Pons (tissue), 1 donor: ENCODE measurements around the gene HOXD9.
A peak's percentile ranks its signal among the peaks of the same experiment; 100 is the strongest.

Experiments used
- DNase-seq: peaks from one replicate; pipeline ENCODE4 v3.0.0-alpha.2; 2016; ENCODE audit warnings: low spot score

Gene HOXD9

DNA sequence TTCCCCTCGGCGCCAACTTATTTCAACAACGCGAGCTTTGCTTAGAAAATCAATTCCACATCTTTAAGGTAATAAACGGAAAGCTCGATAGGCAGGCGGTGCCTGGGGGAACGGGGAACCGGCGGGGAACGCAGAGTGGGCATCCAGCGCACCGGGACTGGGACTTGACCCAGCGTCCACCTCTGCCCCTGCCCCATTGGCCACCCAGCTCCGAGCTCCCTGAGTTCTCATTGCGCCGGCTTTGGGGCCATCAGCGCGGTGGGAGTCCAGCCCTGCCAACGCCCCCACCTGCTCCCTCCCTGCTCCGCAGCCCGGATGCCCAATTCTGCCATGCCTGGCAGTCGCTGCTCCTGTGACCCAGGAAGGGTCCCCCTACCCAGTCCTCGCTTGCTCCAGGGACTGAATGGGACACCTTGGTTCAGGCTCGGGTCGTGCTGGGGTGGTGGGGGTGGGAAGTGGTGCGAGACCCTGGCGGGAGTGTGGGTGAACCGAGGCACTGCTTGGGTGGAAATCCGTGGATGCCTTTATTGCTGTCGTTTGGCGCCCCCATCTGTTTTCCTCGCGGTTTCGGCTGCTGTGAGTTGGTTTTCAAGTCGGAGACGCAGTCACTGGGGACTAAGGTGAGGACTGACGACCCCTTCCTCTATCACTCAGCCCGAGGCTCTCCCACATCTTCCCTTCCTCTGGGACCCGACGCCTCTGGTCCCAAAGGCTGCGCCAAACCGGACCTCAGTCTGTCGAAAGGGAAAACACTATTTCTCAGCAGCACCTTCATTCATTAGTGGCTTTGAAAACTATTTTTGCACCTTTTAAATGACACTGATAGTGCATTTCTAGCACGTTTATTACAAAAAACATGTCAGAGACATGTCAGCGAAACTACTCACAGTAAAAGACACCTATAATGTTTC is 36.4 kb upstream of the HOXD9 start:
- peak; percentile 44 for DNase-seq

DNA sequence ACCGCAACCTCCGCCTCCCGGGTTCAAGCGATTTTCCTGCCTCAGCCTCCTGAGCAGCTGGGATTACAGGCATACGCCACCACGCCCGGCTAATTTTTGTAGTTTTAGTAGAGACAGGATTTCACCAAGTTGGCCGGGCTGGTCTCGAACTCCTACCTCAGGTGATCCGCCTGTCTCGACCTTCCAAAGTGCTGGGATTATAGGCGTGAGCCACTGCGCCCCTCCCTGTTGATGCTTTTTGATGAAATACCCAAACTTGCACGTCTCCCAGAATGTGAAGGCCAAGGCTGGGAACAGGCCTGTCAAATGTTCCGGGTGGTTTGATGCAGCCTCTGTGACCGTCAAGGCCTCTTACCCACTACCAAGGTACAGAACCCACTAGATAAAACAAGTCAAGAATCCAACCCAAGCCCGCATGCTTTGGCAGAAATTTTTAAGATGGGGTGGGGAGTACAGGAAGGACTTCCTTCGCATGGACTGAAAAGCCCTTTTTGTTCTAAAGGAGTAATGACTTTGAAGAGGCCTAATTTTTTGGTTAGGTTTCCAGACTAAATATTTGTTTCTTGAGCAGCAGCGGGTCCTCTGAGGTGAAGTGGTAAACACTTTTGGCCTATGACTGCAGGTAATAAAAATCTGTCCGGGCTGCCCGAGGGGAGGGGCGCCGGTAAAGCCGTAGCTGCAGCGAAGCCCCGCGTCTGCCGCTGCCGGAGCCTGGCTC is 35.0 kb upstream of the HOXD9 start:
- no peak for DNase-seq

DNA sequence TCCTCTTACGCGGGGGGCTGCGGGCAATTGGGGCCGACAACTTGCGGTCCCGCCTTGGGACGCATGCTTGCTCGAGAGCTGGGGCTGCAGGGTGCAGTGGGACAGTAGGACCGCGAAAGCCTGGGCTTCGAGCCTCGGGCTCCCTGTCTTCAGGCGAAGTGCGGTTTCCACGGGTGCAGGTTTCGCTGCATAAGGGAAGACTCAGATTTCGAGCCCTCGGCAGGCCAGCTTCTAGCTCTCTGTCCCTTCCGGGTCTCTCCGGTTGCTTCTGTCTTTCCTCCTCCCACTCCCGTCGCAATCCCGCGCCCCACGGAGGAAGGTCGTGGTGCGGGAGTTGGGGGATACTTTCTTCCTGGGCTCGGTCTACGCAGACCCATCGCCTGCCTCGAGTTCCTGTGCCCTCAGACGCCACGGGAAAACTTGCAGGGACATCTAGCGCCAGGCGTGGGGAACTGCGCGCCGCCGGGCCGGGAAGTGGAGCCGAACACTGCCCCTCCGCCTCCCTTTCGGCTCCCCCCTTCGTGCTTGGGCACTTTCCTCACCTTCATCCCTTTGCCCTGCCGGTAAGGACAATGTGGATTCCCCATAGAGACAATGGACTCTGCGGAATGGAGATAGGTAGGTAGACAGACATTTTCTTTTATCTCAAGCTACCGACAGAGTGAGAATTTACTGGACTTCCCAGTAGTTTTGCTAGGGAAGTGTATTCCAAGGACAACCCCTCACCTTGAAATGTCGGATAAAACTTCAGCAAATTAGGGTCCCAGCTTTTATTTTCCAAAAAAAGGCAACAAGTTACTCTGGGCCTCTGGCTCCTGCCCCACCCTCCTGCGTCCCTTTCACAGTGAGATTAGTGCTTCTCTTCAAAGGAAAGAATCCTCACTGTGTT is 34.2 kb upstream of the HOXD9 start:
- DNase-seq, result peak; percentile 26

- DNase-seq, result no peak
These were observed 33.3 kb upstream of the HOXD9 start for GRCh38 chr2:176088937-176089842.

DNA sequence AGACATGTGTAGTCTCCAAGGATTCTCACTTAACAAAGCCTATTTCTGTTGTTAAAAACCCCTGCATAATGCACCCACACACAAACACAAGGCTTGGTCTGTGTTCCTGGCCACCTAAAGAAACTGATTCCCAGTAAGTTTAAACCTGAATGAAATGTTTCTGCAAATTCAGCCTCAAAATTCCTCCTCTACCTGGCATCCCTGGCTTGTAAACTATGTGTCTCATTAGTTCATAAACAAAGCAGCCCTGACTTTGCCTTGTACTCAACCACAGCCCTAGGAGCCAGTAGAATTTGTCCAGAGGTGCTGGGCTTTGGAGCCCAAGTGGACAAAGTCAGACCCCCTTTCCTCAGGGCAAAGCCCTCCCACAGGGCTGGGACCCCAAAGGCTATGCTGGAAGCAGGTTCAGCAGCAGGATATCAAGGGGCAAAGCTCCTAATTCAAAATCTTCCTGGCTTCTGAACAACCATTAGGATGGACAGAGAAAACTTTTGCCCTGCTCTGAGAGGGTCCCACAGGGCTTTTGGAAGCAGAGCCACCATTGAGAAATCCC is 32.6 kb upstream of the HOXD9 start:
- no peak for DNase-seq

DNA sequence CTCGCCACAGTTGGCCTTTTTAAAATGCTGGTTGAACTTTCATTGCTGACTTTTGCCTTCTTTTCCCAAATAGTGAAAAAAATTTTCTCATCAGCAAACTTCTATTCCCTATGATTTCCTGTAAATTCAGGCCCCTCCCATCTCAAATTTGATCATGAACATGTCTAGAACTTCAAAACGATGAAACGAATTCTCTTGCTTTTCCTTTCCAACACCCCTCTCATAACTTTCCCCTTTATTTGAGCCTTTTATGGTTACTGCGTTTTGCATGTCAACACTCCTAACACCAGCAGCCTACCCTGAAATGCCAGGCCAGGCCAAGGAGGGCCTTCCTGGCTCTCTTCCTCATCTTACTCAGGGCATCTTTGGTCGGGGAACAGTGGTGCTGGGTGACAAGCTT is 31.7 kb upstream of the HOXD9 start:
- DNase-seq, result no peak

GRCh38 chr2:176091329-176092258 is 30.9 kb upstream of the HOXD9 start:
- no peak for DNase-seq

GRCh38 chr2:176092270-176093144 is 30.0 kb upstream of the HOXD9 start, which contains the start of gene HOXD13:
Gene HOXD13 (plus strand): TSS chr2:176092721. CDS start chr2:176092891, 170 bp downstream.
- DNase-seq, result no peak

- DNase-seq, result no peak
These were observed 29.2 kb upstream of the HOXD9 start for GRCh38 chr2:176093145-176093897.

GRCh38 chr2:176093898-176094249 is 28.6 kb upstream of the HOXD9 start:
- no peak for DNase-seq

GRCh38 chr2:176094349-176094748 is 28.2 kb upstream of the HOXD9 start:
- DNase-seq, result no peak

DNA sequence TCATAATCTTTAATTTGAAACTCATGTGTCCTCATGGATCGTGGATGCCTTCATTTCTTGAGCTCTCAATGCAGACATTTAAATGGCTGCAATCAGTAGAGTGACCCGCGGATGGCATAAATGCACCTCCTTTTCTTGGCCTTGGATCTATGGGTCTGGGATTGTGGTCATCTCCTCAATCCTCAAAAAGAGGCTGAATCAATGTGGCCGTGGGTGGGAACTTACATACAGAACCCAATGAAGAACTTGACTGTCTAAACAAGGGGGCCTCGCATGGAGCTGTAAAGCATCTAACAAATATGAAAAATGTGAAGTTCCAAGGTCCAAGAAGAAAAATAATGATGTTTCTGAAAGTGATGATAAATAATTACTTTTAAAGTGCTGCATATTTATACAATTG is 27.1 kb upstream of the HOXD9 start:
- no peak for DNase-seq

DNA sequence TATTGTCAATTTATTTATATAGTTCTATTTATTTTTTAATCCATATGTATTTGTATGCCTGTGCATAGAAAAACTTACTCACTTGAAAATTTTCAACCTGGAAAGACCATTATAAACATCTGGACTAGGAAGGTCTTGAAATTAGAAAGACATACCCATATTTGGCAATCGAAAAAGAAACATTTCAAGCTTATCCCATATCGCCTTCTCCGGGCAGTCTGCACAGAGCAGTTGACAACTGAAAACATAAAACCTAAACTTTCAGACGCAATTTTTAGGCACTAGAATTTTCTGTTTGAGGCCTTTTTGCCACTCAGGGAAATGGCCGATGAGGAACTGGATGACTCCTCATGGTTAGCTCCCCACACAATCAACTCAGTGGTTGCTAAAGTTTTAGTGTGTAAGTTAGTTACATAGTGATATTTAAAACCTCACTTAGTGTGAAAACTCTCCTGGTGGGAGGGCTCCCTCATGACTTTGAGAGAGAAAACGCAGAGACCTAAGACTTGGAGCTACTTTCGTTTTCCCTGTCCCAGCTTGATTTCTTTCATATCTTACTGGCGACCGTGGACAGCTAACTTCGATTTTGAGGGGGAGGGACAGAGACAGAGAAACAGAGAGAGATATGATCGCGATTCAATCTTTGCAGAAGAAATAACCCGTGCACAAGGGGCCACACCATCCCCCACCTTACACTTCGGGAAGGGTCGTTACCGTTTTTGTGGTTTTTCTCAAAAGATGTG is 26.1 kb upstream of the HOXD9 start:
- no peak for DNase-seq

DNA sequence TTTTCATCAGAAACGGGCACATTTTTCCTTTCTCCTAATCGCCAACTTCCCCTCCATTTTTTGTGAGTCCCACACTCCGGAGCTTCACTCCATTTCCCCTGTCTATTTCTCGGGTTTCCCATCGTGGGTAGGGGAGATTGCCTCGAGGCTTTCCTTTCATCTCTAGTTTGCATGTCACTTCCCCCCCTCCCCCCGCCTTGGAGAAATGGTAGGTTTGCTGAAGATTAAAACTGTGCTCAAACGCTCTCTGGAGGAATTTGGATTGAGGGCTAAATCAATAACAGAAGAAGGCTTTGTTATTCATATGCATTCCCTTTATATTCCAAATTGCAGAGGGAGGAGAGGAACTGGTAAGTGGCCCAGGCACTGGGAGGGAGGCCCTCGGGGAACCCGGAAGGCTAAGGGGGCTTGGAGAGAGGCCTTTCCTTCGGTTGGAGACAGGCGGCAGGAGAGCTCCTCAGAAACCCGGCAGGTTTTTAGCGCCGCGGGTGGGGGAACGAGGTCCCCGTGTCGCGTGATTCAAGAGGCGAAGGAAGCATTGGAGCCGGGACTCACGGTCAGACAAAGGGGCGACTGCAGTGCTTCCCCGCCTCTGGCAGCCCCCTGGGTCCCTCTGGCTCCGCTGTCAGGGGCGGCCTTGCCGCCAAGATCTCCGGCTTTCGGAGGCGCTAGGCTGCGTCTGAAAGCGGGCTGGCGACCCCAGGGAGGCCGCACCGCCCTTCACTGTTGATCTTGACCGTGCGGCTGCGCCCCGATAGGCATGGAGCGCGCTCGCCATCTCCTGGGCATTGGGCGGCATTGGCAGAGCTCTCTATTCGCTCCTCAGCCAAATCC is 25.3 kb upstream of the HOXD9 start:
- DNase-seq, result no peak

GRCh38 chr2:176097820-176098365 is 24.6 kb upstream of the HOXD9 start:
- DNase-seq, result no peak
